CD4-positive, alpha-beta T cell (primary cell): ENCODE results near the gene RNPS1. TPM values are rescaled to one million over a fixed set of nuclear protein-coding genes. Genes with fewer than 3 reads are reported as not detected.

Experiments
- ATAC-seq: fragments of 200-7000 bp; cut with Tn5 transposase; one replicate; pipeline ENCODE4 v1.10.0; 2022; ENCODE audit warnings: mild to moderate bottlenecking; ENCODE audit not compliant: poor library complexity
- CTCF ChIA-PET: fragments of 350-600 bp; sonication (Branson Sonifier 250); formaldehyde crosslinking; loops from one replicate; lab custom pipeline; 2021; ENCODE audit warnings: antibody characterized with exemption, inconsistent platforms; lab: Charles Lee
- POLR2A ChIA-PET: fragments of 350-600 bp; sonication (Branson Sonifier 250); formaldehyde crosslinking; loops from one replicate; lab custom pipeline; 2021; ENCODE audit warnings: antibody characterized with exemption, inconsistent platforms; lab: Charles Lee
- DNase-seq, 14 experiments: peaks; one replicate each; pipeline ENCODE4 v3.0.0-alpha.2; 2013 to 2020; ENCODE audit warnings: mixed read lengths in 2 of 14
- H3K27ac ChIP-seq, 2 donors: one replicate each; pipeline versions ENCODE4 v1.5.1 to v1.7.0; 2013; ENCODE audit warnings: low read length in 2 of 2, low read depth in 1 of 2, mild to moderate bottlenecking in 1 of 2
- H3K27me3 ChIP-seq, 2 experiments: 1 replicate in 1 of 2; 2 replicates in 1 of 2; pipeline versions ENCODE4 v1.6.1 to v1.7.0; 2013; ENCODE audit warnings: low read length in 2 of 2, control low read depth in 1 of 2, mild to moderate bottlenecking in 1 of 2, moderate library complexity in 1 of 2; ENCODE audit not compliant: insufficient read depth in 2 of 2, control insufficient read depth in 1 of 2
- H3K36me3 ChIP-seq: one replicate; pipeline ENCODE4 v1.6.1; 2013; ENCODE audit warnings: low read length, control low read depth; ENCODE audit not compliant: insufficient read depth
- H3K4me1 ChIP-seq: one replicate; pipeline ENCODE4 v1.6.1; 2013; ENCODE audit warnings: low read length, control low read depth; ENCODE audit not compliant: insufficient read depth
- H3K4me3 ChIP-seq: one replicate; pipeline ENCODE4 v1.5.1; 2013; ENCODE audit warnings: mild to moderate bottlenecking, low read length, moderate library complexity
- H3K9me3 ChIP-seq, 2 experiments: 1 replicate in 1 of 2; 2 replicates in 1 of 2; pipeline versions ENCODE4 v1.6.1 to v1.7.0; 2013; ENCODE audit warnings: low read length in 2 of 2, mild to moderate bottlenecking in 2 of 2, control low read depth in 1 of 2, moderate library complexity in 1 of 2; ENCODE audit not compliant: control insufficient read depth in 1 of 2, insufficient read depth in 1 of 2
- H3K27ac Mint-ChIP-seq: one replicate; pipeline ENCODE4 v1.8.0; 2020; ENCODE audit warnings: mixed read lengths
- H3K27me3 Mint-ChIP-seq: one replicate; pipeline ENCODE4 v1.8.0; 2021; ENCODE audit warnings: mixed read lengths
- H3K36me3 Mint-ChIP-seq: one replicate; pipeline ENCODE4 v1.8.0; 2021; ENCODE audit warnings: low read depth, mixed read lengths
- H3K4me1 Mint-ChIP-seq: one replicate; pipeline ENCODE4 v1.8.0; 2021; ENCODE audit warnings: low read depth, mixed read lengths
- H3K4me3 Mint-ChIP-seq: one replicate; pipeline ENCODE4 v1.8.0; 2020; ENCODE audit warnings: mild to moderate bottlenecking, mixed read lengths
- H3K9me3 Mint-ChIP-seq: one replicate; pipeline ENCODE4 v1.8.0; 2020; ENCODE audit warnings: mixed read lengths
- CTCF ChIP-seq: fragments of 200-600 bp; IDR thresholded peaks from one replicate; pipeline ENCODE4 v1.8.0; 2022; ENCODE audit warnings: antibody characterized with exemption, mild to moderate bottlenecking
- intact Hi-C, 2 experiments: fragments of 100-400 bp; cut with DNase I in 1 of 2; cut with micrococcal nuclease in 1 of 2; formaldehyde crosslinking; loops; one replicate each; pipeline versions ENCODE4 v1.15.1 to v1.9.0; 2023 to 2025; cut with DNase I, micrococcal nuclease
- total RNA-seq, 174 experiments: library from RNA in 2 of 174; stranded (reverse) in 2 of 174; gene quantifications; one replicate each; pipeline ENCODE4 v1.2.3 and lab custom pipeline; 2021 to 2026

The RNPS1 gene
- total RNA-seq, 2 experiments from 2014 or later = 211 to 214 TPM

DNA sequence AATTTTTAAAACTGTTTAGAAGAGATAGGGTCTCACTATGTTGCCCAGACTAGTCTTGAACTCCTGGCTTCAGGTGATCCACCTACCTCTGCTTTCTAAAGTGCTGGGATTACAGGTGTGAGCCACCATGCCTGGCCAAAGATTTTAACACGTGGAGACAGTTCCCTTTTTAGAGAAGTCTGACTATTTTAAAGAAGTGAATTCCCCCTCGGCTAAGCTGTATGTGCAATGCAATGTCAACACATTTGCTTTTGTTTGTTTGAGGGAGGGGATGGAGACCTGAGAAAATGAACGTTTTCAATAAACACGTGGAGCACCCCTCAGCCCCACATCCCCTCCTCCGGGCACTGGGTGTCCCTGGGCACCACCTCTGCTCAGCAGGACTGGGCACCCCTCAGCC lies 14.3 kb upstream of the RNPS1 start:
- no peak overlapping the region for H3K27ac ChIP-seq
- POLR2A ChIA-PET = no interaction called here
- no peak for ATAC-seq

GRCh38 chr16:2280981-2281542 lies 13.1 kb upstream of the RNPS1 start:
- H3K36me3 ChIP-seq = no peaks in the 10 kb centered on the region
- no peaks in the 10 kb centered on the region for H3K9me3 ChIP-seq
- POLR2A ChIA-PET = no interaction called here
- no peaks in the 10 kb centered on the region for H3K4me1 ChIP-seq
- H3K27ac ChIP-seq = no peak overlapping the region
- ATAC-seq (no peak), DNase-seq (no peak)
- no peak overlapping the region for H3K4me3 ChIP-seq
- no peaks in the 10 kb centered on the region for H3K4me1 Mint-ChIP-seq
- no peak for TF ChIP-seq CTCF
- no peak overlapping the region for H3K27ac Mint-ChIP-seq
- intact Hi-C loops = no loop called here
- H3K27me3 Mint-ChIP-seq = no peaks in the 10 kb centered on the region
- no peaks in the 10 kb centered on the region for H3K9me3 Mint-ChIP-seq
- CTCF ChIA-PET = no interaction called here
- H3K4me3 Mint-ChIP-seq = no peak overlapping the region
- H3K36me3 Mint-ChIP-seq = peaks cover 5% of the 10 kb centered on the region
- H3K27me3 ChIP-seq = no peaks in the 10 kb centered on the region

More for the DNA sequence above, 14.3 kb upstream of the RNPS1 start:
- intact Hi-C loops = no loop called here
- no peak for DNase-seq
- no peaks in the 10 kb centered on the region for H3K27me3 ChIP-seq
- H3K4me1 Mint-ChIP-seq = no peaks in the 10 kb centered on the region
- no peak overlapping the region for H3K4me3 Mint-ChIP-seq
- no peaks in the 10 kb centered on the region for H3K9me3 Mint-ChIP-seq
- no peak overlapping the region for H3K4me3 ChIP-seq
- no peaks in the 10 kb centered on the region for H3K27me3 Mint-ChIP-seq
- no peaks in the 10 kb centered on the region for H3K4me1 ChIP-seq
- no peak for TF ChIP-seq CTCF
- H3K27ac Mint-ChIP-seq = no peak overlapping the region
- H3K36me3 ChIP-seq = no peaks in the 10 kb centered on the region
- CTCF ChIA-PET = no interaction called here
- H3K36me3 Mint-ChIP-seq = peaks cover 5% of the 10 kb centered on the region
- no peaks in the 10 kb centered on the region for H3K9me3 ChIP-seq

DNA sequence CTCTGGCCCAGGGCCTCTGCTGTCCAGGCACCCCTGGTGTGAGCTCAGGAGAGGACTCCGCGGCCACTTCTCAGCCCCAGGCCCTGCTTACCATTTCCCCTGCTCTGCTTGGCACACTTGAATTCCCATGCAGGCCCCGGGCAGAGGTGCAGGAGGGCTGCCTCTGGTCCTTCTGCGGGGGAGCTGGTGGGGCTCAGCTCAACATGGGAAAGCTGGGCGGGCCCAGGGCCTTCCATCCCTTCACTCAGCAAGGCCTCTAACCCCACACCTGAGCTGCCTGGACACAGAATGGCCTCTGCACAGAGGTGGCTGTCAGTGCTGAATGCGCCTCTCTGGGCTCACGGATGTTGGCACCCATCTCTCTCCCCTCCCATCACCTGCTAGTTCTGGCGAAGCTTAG lies 12.5 kb upstream of the RNPS1 start:
- ATAC-seq (no peak), DNase-seq (no peak)
- H3K4me1 ChIP-seq = no peaks in the 10 kb centered on the region
- peaks cover 5% of the 10 kb centered on the region for H3K36me3 Mint-ChIP-seq
- no peak overlapping the region for H3K27ac Mint-ChIP-seq
- CTCF ChIA-PET = no interaction called here
- H3K9me3 Mint-ChIP-seq = no peaks in the 10 kb centered on the region
- H3K9me3 ChIP-seq = no peaks in the 10 kb centered on the region
- H3K4me3 Mint-ChIP-seq = no peak overlapping the region
- no peaks in the 10 kb centered on the region for H3K27me3 Mint-ChIP-seq
- intact Hi-C loops = no loop called here
- H3K27me3 ChIP-seq = no peaks in the 10 kb centered on the region
- TF ChIP-seq CTCF = no peak
- H3K27ac ChIP-seq = no peak overlapping the region
- POLR2A ChIA-PET = no interaction called here
- H3K36me3 ChIP-seq = no peaks in the 10 kb centered on the region
- H3K4me1 Mint-ChIP-seq = no peaks in the 10 kb centered on the region
- no peak overlapping the region for H3K4me3 ChIP-seq
